Brain microvascular endothelial cell (primary cell): Measurements from ENCODE around the gene TNNT2.

Source experiments
- DNase-seq: peaks from one replicate; pipeline ENCODE4 v3.0.0-alpha.2; 2020
- H3K27ac ChIP-seq: fragments of 250-450 bp; sonication (Bioruptor Pico); 2 replicates; pipeline ENCODE4 v1.5.1; 2020; ENCODE audit warnings: mild to moderate bottlenecking, moderate library complexity
- H3K27me3 ChIP-seq: fragments of 250-450 bp; sonication (Bioruptor Pico); replicated peaks from 2 replicates; pipeline ENCODE4 v1.5.1; 2020; ENCODE audit warnings: mild to moderate bottlenecking
- H3K36me3 ChIP-seq: fragments of 250-450 bp; sonication (Bioruptor Pico); replicated peaks from 2 replicates; pipeline ENCODE4 v1.5.1; 2020; ENCODE audit warnings: mild to moderate bottlenecking
- H3K4me3 ChIP-seq: 2 replicates; pipeline ENCODE4 v1.5.1; 2011; ENCODE audit warnings: low read depth, mild to moderate bottlenecking, control low read depth, low read length, moderate library complexity
- in situ Hi-C: cut with HindIII; loops from 2 replicates; pipeline ENCODE4 v1.10.0; 2017; ENCODE audit warnings: low sequenced_read_pairs, low pct_ligation_motif_present
- TF ChIP-seq, protein P1 (sequence below): IDR thresholded peaks from 2 replicates; pipeline ENCODE4 v1.5.1; 2011; ENCODE audit warnings: low read depth, mild to moderate bottlenecking, moderate library complexity, low read length, control low read depth, inconsistent platforms; ENCODE audit errors: missing control alignments

TNNT2 gene

GRCh38 chr1:201370500-201370899 lies 7.0 kb downstream of the TNNT2 start:
- H3K27me3 ChIP-seq = peaks cover 28% of the 10 kb centered on the region
- no peak overlapping the region for H3K4me3 ChIP-seq
- H3K36me3 ChIP-seq = no peaks in the 10 kb centered on the region
- in situ Hi-C loops = no loop called here
- DNase-seq = no peak
- TF ChIP-seq, protein P1, sequence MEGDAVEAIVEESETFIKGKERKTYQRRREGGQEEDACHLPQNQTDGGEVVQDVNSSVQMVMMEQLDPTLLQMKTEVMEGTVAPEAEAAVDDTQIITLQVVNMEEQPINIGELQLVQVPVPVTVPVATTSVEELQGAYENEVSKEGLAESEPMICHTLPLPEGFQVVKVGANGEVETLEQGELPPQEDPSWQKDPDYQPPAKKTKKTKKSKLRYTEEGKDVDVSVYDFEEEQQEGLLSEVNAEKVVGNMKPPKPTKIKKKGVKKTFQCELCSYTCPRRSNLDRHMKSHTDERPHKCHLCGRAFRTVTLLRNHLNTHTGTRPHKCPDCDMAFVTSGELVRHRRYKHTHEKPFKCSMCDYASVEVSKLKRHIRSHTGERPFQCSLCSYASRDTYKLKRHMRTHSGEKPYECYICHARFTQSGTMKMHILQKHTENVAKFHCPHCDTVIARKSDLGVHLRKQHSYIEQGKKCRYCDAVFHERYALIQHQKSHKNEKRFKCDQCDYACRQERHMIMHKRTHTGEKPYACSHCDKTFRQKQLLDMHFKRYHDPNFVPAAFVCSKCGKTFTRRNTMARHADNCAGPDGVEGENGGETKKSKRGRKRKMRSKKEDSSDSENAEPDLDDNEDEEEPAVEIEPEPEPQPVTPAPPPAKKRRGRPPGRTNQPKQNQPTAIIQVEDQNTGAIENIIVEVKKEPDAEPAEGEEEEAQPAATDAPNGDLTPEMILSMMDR = no peak
- no peak overlapping the region for H3K27ac ChIP-seq

GRCh38 chr1:201369209-201369608 lies 8.3 kb downstream of the TNNT2 start:
- no peak overlapping the region for H3K27ac ChIP-seq
- TF ChIP-seq, protein P1 = no peak
- no peak overlapping the region for H3K4me3 ChIP-seq
- in situ Hi-C loops = no loop called here
- H3K27me3 ChIP-seq = peaks cover 22% of the 10 kb centered on the region
- DNase-seq = no peak
- no peaks in the 10 kb centered on the region for H3K36me3 ChIP-seq

GRCh38 chr1:201366696-201367095 lies 10.8 kb downstream of the TNNT2 start:
- Histone ChIP-seq H3K27me3 (peaks cover 6% of the 10 kb centered on the region), H3K36me3 (no peaks in the 10 kb centered on the region), H3K27ac (no peak overlapping the region), H3K4me3 (no peak overlapping the region)
- DNase-seq = no peak
- in situ Hi-C loops = no loop called here
- TF ChIP-seq, protein P1 = no peak

GRCh38 chr1:201365251-201365650 lies 12.2 kb downstream of the TNNT2 start:
- Histone ChIP-seq H3K27ac (no peak overlapping the region), H3K27me3 (no peaks in the 10 kb centered on the region), H3K4me3 (no peak overlapping the region), H3K36me3 (no peaks in the 10 kb centered on the region)
- no peak for DNase-seq
- in situ Hi-C loops = no loop called here
- TF ChIP-seq, protein P1 = no peak

GRCh38 chr1:201364808-201365105 lies 12.7 kb downstream of the TNNT2 start:
- TF ChIP-seq, protein P1 = no peak
- Histone ChIP-seq H3K27ac (no peak overlapping the region), H3K27me3 (no peaks in the 10 kb centered on the region), H3K4me3 (no peak overlapping the region), H3K36me3 (no peaks in the 10 kb centered on the region)
- DNase-seq = no peak
- in situ Hi-C loops = no loop called here

DNA sequence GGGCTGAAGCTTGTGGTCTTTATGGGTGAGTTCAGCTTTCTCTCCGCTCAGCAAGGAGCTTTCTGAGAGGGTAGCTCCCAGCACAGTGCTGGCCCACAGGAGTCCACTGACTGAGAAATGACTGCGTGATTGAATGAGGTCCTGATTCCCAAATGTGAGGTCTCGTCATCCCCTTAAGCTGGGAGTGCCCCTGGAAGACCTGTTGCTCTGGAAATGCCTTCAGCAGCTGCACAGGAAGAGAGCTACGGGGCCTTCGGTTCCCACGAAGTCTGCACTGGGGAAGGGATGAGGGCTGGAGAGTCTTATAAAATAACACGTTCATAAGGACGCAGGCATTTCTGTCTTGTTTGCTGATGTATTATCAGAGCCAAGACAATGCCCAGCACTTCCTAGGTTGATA lies 14.0 kb downstream of the TNNT2 start:
- in situ Hi-C loops = no loop called here
- no peaks in the 10 kb centered on the region for H3K27me3 ChIP-seq
- TF ChIP-seq, protein P1 = no peak
- H3K36me3 ChIP-seq = no peaks in the 10 kb centered on the region
- H3K27ac ChIP-seq = no peak overlapping the region
- no peak for DNase-seq
- no peak overlapping the region for H3K4me3 ChIP-seq
